Transverse colon (tissue), 4 donors: ENCODE measurements around the gene CBX7. TPM values are rescaled to one million over a fixed set of nuclear protein-coding genes. Genes with fewer than 3 reads are reported as not detected.
A peak's percentile ranks its signal among the peaks of the same experiment; 100 is the strongest.

Experiments
- DNase-seq: peaks from one replicate; pipeline ENCODE4 v3.0.0-alpha.2; 2019
- H3K27ac ChIP-seq, 4 donors: fragments of 200-600 bp; sonication (generic); 2 replicates each; pipeline ENCODE4 v1.5.1; 2016 to 2018; ENCODE audit warnings: inconsistent platforms in 4 of 4
- H3K27me3 ChIP-seq: fragments of 200-600 bp; sonication (generic); 2 replicates; pipeline ENCODE4 v1.5.1; 2017; ENCODE audit warnings: inconsistent platforms
- H3K36me3 ChIP-seq, 4 donors: fragments of 200-600 bp; sonication (generic); 2 replicates each; pipeline ENCODE4 v1.5.1; 2017 to 2019; ENCODE audit warnings: inconsistent platforms in 4 of 4
- H3K4me1 ChIP-seq, 4 donors: fragments of 200-600 bp; sonication (generic); 2 replicates each; pipeline ENCODE4 v1.5.1; 2017 to 2020; ENCODE audit warnings: inconsistent platforms in 4 of 4
- H3K4me3 ChIP-seq, 4 donors: fragments of 200-600 bp; sonication (generic); 1 replicate in 1 of 4; 2 replicates in 3 of 4; pipeline versions ENCODE4 v1.5.1 to v1.6.1; 2017 to 2019; ENCODE audit warnings: inconsistent platforms in 4 of 4
- H3K9me3 ChIP-seq, 2 donors: fragments of 200-600 bp; sonication (generic); 2 replicates each; pipeline ENCODE4 v1.5.1; 2017 to 2019; ENCODE audit warnings: inconsistent platforms in 2 of 2
- CTCF ChIP-seq, 5 experiments: fragments of 200-600 bp in 3 of 5; fragments of 450-650 bp in 2 of 5; sonication (generic) in 3 of 5; IDR thresholded peaks; 1 replicate in 2 of 5; 2 replicates in 3 of 5; pipeline ENCODE4 v1.5.1; 2016 to 2017; ENCODE audit warnings: antibody characterized with exemption in 5 of 5, inconsistent platforms in 3 of 5, mild to moderate bottlenecking in 2 of 5, moderate library complexity in 1 of 5
- EP300 ChIP-seq: sonication (generic); formaldehyde crosslinking; IDR thresholded peaks from one replicate; pipeline ENCODE4 v1.6.1; 2017; ENCODE audit warnings: antibody characterized with exemption, low read depth
- POLR2A ChIP-seq: fragments of 450-650 bp; IDR thresholded peaks from one replicate; pipeline ENCODE4 v1.6.1; 2016; ENCODE audit warnings: antibody characterized with exemption, mild to moderate bottlenecking, moderate library complexity
- POLR2AphosphoS5 ChIP-seq, 3 donors: sonication (generic); formaldehyde crosslinking; IDR thresholded peaks; one replicate each; pipeline ENCODE4 v1.6.1; 2016; ENCODE audit warnings: antibody characterized with exemption in 3 of 3
- WGBS, 2 donors: methylation state at CpG; one replicate each; pipeline ENCODE4 v1.1.5; 2018; ENCODE audit warnings: low coverage in 1 of 2; 5-methylcytosine and 5-hydroxymethylcytosine counted together
- in situ Hi-C, 4 donors: fragments of 200-750 bp; cut with MboI; loops; one replicate each; pipeline versions ENCODE4 v1.15.0 to v1.15.1; 2017; ENCODE audit warnings: low sequenced_read_pairs in 3 of 4, low pct_ligation_motif_present in 1 of 4, low pct_unique_long_range_greater_than_20kb in 1 of 4
- intact Hi-C: fragments of 100-400 bp; cut with DNase I; formaldehyde crosslinking; loops from one replicate; pipeline ENCODE4 v1.15.1; 2023; ENCODE audit warnings: low total_unique reads
- total RNA-seq, 4 donors: library from RNA; depleted of rRNA; stranded (reverse); fragments of >200 nt; gene quantifications; one replicate each; pipeline ENCODE4 v1.1.0, GENCODE V29; 2016

The CBX7 gene
- total RNA-seq, 4 donors from 2014 or later, result 15.3 to 129 (median 58.4) TPM

GRCh38 chr22:39122772-39123470 is 29.6 kb downstream of the CBX7 start:
- H3K4me1 ChIP-seq, result peaks cover 0 to under 1% (median 0%) of the 10 kb centered on the region in 4 donors
- DNase-seq, result no peak
- in situ Hi-C loops (loop anchor here (10.0 to 25.0 kb wide), 4 partner anchors 111 to 261 kb away; partner anchors contain the start of genes CBX6 (in 2 of the 4), APOBEC3C (in 1 of the 4) and APOBEC3D (in 1 of the 4)), intact Hi-C loops (loop anchor here (10.0 kb wide), 1 partner anchor 118 kb away; no protein-coding TSS in a partner anchor)
- H3K27me3 ChIP-seq, result no peaks in the 10 kb centered on the region
- no peak for TF ChIP-seq EP300
- no peak for TF ChIP-seq CTCF (IDR thresholded peaks at IDR 0.05)
- no peak for TF ChIP-seq POLR2A
- no peak for TF ChIP-seq POLR2AphosphoS5 (IDR thresholded peaks at IDR 0.05)
- no peaks in the 10 kb centered on the region for H3K9me3 ChIP-seq
- H3K36me3 ChIP-seq, result no peaks in the 10 kb centered on the region
- H3K4me3 ChIP-seq, result no peak overlapping the region
- no peak overlapping the region for H3K27ac ChIP-seq
- 92% methylated on average over 17 of the region's 17 CpGs; no CpG with 5 or more reads in 1 of the 2 donors for WGBS, 2 donors

GRCh38 chr22:39120983-39121382 is 31.5 kb downstream of the CBX7 start:
- peaks cover 0 to 3% (median 0%) of the 10 kb centered on the region in 4 donors for H3K4me1 ChIP-seq
- no peaks in the 10 kb centered on the region for H3K36me3 ChIP-seq
- intact Hi-C loops, result loop anchor here (10.0 kb wide), 1 partner anchor 116 kb away; no protein-coding TSS in a partner anchor
- peaks cover 6% of the 10 kb centered on the region for H3K27me3 ChIP-seq
- 77 to 89% methylated on average over 4 of the region's 4 CpGs for WGBS, 2 donors
- in situ Hi-C loops, result loop anchor here (10.0 to 25.0 kb wide), 4 partner anchors 109 to 259 kb away; partner anchors contain the start of genes CBX6 (in 2 of the 4), APOBEC3C (in 1 of the 4) and APOBEC3D (in 1 of the 4)
- no peak overlapping the region for H3K4me3 ChIP-seq
- DNase-seq, result no peak
- no peak for TF ChIP-seq POLR2A
- no peak for TF ChIP-seq EP300
- TF ChIP-seq POLR2AphosphoS5 (IDR thresholded peaks at IDR 0.05), result no peak
- no peak for TF ChIP-seq CTCF (IDR thresholded peaks at IDR 0.05)
- H3K9me3 ChIP-seq, result no peaks in the 10 kb centered on the region
- H3K27ac ChIP-seq, result no peak overlapping the region

- Histone ChIP-seq H3K4me1 (peaks cover 0 to 3% (median 0%) of the 10 kb centered on the region in 4 donors), H3K9me3 (no peaks in the 10 kb centered on the region), H3K27me3 (peaks cover 23% of the 10 kb centered on the region), H3K36me3 (no peaks in the 10 kb centered on the region), H3K27ac (no peak overlapping the region), H3K4me3 (no peak overlapping the region)
- in situ Hi-C loops (loop anchor here (5.0 to 25.0 kb wide), 5 partner anchors 105 to 255 kb away; partner anchors contain the start of genes APOBEC3C (in 1 of the 4), APOBEC3D (in 1 of the 4) and CBX6 (in 1 of the 4)), intact Hi-C loops (no loop called here)
- peak; percentile 81 for DNase-seq
- TF ChIP-seq POLR2A, result no peak
- TF ChIP-seq POLR2AphosphoS5 (IDR thresholded peaks at IDR 0.05), result no peak
- TF ChIP-seq CTCF (IDR thresholded peaks at IDR 0.05), result peak; percentile 36 to 55 (median 40)
- no peak for TF ChIP-seq EP300
- WGBS, 2 donors, result 42 to 100% methylated on average over 2 to 14 of the region's 14 CpGs
Observed at GRCh38 chr22:39117585-39118191, 34.8 kb downstream of the CBX7 start.

- no peak overlapping the region for H3K27ac ChIP-seq
- no peak for DNase-seq
- H3K4me3 ChIP-seq, result no peak overlapping the region
- in situ Hi-C loops (loop anchor here (5.0 to 25.0 kb wide), 5 partner anchors 104 to 254 kb away; partner anchors contain the start of genes APOBEC3C (in 1 of the 4), APOBEC3D (in 1 of the 4) and CBX6 (in 1 of the 4)), intact Hi-C loops (no loop called here)
- H3K27me3 ChIP-seq, result peaks cover 23% of the 10 kb centered on the region
- TF ChIP-seq CTCF (IDR thresholded peaks at IDR 0.05), result no peak
- TF ChIP-seq POLR2A, result no peak
- TF ChIP-seq EP300, result no peak
- TF ChIP-seq POLR2AphosphoS5 (IDR thresholded peaks at IDR 0.05), result no peak
- H3K4me1 ChIP-seq, result peaks cover 0 to 3% (median 0%) of the 10 kb centered on the region in 4 donors
- WGBS, 2 donors, result 74 to 80% methylated on average over 2 to 9 of the region's 9 CpGs
- no peaks in the 10 kb centered on the region for H3K9me3 ChIP-seq
- H3K36me3 ChIP-seq, result no peaks in the 10 kb centered on the region
Observed at GRCh38 chr22:39115977-39116621, 36.4 kb downstream of the CBX7 start.
